ENCODE data around the gene PTCH1. TPM values are rescaled to one million over a fixed set of nuclear protein-coding genes. Genes with fewer than 3 reads are reported as not detected.

The PTCH1 gene
- total and polyA plus RNA-seq, 2 experiments from 2014 or later, result 21.4 to 34.1 TPM

DNA sequence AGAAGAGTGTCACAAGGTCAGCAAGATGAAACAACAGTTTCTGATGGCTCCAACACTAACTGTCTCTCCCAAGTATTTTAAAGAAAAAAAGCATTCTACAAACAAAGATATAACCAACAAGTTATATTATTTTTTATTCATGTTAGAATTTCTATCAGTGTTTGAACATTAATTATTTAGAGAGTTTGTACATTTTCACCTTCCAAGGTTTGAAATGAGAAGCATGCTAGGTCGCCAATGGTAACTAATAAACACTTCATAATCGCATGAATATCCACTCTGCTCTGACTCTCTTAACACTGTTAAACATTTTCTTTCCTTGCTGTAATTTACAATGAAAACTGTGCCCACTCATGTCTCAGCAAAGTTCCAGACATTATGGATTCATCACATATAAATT, 73.5 kb downstream of the PTCH1 start:
- no peak overlapping the region for H3K27ac ChIP-seq (ENCODE audit: low read depth)
- DNase-seq (ENCODE audit: low spot score), result no peak
- no peaks in the 10 kb centered on the region for H3K9me3 Mint-ChIP-seq
- H3K4me3 ChIP-seq, result no peak overlapping the region
- 0 out of 2 replicates have a peak, but pooled peaks cover 5% of the 10 kb centered on the region for H3F3A ChIP-seq (replicated peaks; ENCODE audit: low read depth)
- no peak overlapping the region for H3K27ac Mint-ChIP-seq
- H4K20me1 ChIP-seq (replicated peaks; ENCODE audit: insufficient read depth), result no peaks in the 10 kb centered on the region
- peaks cover 28% of the 10 kb centered on the region for H3K36me3 Mint-ChIP-seq (ENCODE audit: low read depth)
- no peaks in the 10 kb centered on the region for H3K27me3 ChIP-seq (ENCODE audit: insufficient read depth)
- no peaks in the 10 kb centered on the region for H3K79me2 ChIP-seq (replicated peaks; ENCODE audit: insufficient read depth)
- H2AFZ ChIP-seq, result no peak overlapping the region
- no peak for ATAC-seq
- H3K4me1 Mint-ChIP-seq, result peaks cover 16% of the 10 kb centered on the region
- no peak overlapping the region for H3K4me2 ChIP-seq
- peaks cover 2% of the 10 kb centered on the region for H3K27me3 Mint-ChIP-seq (ENCODE audit: insufficient read depth, low read depth, poor library complexity)
- H3K36me3 ChIP-seq (ENCODE audit: insufficient read depth), result peaks cover 22% of the 10 kb centered on the region
- no peaks in the 10 kb centered on the region; the same call in 1 of the 2 replicates for H3K4me1 ChIP-seq (ENCODE audit: insufficient read depth)
- H3K4me3 Mint-ChIP-seq, result no peak overlapping the region
- H3K9me2 ChIP-seq (ENCODE audit: insufficient read depth), result 0 out of 2 replicates have a peak, but pooled peaks cover 5% of the 10 kb centered on the region
- TF ChIP-seq POLR2AphosphoS5 (IDR thresholded peaks at IDR 0.05; ENCODE audit: low read depth) (no peak), CREB1 (CRISPR knock-in tag; IDR thresholded peaks at IDR 0.05; ENCODE audit: low read depth) (no peak), ZNF331 (CRISPR knock-in tag; IDR thresholded peaks at IDR 0.05; ENCODE audit: low read depth) (no peak), EZH2phosphoT487 (IDR thresholded peaks at IDR 0.05; ENCODE audit: unreplicated experiment) (no peak), JUNB (IDR thresholded peaks at IDR 0.05; ENCODE audit: unreplicated experiment) (no peak), NANOG (IDR thresholded peaks at IDR 0.05; ENCODE audit: borderline replicate concordance) (no peak), STAT1 (IDR thresholded peaks at IDR 0.05; ENCODE audit: unreplicated experiment) (no peak), ZNF114 (CRISPR knock-in tag; IDR thresholded peaks at IDR 0.05) (no peak), EZH2 (IDR thresholded peaks at IDR 0.05; ENCODE audit: low read depth, unreplicated experiment) (no peak)
- TF ChIP-seq, protein P1, sequence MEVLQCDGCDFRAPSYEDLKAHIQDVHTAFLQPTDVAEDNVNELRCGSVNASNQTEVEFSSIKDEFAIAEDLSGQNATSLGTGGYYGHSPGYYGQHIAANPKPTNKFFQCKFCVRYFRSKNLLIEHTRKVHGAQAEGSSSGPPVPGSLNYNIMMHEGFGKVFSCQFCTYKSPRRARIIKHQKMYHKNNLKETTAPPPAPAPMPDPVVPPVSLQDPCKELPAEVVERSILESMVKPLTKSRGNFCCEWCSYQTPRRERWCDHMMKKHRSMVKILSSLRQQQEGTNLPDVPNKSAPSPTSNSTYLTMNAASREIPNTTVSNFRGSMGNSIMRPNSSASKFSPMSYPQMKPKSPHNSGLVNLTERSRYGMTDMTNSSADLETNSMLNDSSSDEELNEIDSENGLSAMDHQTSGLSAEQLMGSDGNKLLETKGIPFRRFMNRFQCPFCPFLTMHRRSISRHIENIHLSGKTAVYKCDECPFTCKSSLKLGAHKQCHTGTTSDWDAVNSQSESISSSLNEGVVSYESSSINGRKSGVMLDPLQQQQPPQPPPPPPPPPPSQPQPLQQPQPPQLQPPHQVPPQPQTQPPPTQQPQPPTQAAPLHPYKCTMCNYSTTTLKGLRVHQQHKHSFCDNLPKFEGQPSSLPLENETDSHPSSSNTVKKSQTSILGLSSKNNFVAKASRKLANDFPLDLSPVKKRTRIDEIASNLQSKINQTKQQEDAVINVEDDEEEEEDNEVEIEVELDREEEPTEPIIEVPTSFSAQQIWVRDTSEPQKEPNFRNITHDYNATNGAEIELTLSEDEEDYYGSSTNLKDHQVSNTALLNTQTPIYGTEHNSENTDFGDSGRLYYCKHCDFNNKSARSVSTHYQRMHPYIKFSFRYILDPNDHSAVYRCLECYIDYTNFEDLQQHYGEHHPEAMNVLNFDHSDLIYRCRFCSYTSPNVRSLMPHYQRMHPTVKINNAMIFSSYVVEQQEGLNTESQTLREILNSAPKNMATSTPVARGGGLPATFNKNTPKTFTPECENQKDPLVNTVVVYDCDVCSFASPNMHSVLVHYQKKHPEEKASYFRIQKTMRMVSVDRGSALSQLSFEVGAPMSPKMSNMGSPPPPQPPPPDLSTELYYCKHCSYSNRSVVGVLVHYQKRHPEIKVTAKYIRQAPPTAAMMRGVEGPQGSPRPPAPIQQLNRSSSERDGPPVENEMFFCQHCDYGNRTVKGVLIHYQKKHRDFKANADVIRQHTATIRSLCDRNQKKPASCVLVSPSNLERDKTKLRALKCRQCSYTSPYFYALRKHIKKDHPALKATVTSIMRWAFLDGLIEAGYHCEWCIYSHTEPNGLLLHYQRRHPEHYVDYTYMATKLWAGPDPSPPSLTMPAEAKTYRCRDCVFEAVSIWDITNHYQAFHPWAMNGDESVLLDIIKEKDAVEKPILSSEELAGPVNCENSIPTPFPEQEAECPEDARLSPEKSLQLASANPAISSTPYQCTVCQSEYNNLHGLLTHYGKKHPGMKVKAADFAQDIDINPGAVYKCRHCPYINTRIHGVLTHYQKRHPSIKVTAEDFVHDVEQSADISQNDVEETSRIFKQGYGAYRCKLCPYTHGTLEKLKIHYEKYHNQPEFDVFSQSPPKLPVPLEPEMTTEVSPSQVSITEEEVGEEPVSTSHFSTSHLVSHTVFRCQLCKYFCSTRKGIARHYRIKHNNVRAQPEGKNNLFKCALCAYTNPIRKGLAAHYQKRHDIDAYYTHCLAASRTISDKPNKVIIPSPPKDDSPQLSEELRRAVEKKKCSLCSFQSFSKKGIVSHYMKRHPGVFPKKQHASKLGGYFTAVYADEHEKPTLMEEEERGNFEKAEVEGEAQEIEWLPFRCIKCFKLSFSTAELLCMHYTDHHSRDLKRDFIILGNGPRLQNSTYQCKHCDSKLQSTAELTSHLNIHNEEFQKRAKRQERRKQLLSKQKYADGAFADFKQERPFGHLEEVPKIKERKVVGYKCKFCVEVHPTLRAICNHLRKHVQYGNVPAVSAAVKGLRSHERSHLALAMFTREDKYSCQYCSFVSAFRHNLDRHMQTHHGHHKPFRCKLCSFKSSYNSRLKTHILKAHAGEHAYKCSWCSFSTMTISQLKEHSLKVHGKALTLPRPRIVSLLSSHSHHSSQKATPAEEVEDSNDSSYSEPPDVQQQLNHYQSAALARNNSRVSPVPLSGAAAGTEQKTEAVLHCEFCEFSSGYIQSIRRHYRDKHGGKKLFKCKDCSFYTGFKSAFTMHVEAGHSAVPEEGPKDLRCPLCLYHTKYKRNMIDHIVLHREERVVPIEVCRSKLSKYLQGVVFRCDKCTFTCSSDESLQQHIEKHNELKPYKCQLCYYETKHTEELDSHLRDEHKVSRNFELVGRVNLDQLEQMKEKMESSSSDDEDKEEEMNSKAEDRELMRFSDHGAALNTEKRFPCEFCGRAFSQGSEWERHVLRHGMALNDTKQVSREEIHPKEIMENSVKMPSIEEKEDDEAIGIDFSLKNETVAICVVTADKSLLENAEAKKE (CRISPR knock-in tag; IDR thresholded peaks at IDR 0.05), result no peak
- TF ChIP-seq, protein P2, sequence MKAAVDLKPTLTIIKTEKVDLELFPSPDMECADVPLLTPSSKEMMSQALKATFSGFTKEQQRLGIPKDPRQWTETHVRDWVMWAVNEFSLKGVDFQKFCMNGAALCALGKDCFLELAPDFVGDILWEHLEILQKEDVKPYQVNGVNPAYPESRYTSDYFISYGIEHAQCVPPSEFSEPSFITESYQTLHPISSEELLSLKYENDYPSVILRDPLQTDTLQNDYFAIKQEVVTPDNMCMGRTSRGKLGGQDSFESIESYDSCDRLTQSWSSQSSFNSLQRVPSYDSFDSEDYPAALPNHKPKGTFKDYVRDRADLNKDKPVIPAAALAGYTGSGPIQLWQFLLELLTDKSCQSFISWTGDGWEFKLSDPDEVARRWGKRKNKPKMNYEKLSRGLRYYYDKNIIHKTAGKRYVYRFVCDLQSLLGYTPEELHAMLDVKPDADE (IDR thresholded peaks at IDR 0.05), result no peak
- TF ChIP-seq, protein P3, sequence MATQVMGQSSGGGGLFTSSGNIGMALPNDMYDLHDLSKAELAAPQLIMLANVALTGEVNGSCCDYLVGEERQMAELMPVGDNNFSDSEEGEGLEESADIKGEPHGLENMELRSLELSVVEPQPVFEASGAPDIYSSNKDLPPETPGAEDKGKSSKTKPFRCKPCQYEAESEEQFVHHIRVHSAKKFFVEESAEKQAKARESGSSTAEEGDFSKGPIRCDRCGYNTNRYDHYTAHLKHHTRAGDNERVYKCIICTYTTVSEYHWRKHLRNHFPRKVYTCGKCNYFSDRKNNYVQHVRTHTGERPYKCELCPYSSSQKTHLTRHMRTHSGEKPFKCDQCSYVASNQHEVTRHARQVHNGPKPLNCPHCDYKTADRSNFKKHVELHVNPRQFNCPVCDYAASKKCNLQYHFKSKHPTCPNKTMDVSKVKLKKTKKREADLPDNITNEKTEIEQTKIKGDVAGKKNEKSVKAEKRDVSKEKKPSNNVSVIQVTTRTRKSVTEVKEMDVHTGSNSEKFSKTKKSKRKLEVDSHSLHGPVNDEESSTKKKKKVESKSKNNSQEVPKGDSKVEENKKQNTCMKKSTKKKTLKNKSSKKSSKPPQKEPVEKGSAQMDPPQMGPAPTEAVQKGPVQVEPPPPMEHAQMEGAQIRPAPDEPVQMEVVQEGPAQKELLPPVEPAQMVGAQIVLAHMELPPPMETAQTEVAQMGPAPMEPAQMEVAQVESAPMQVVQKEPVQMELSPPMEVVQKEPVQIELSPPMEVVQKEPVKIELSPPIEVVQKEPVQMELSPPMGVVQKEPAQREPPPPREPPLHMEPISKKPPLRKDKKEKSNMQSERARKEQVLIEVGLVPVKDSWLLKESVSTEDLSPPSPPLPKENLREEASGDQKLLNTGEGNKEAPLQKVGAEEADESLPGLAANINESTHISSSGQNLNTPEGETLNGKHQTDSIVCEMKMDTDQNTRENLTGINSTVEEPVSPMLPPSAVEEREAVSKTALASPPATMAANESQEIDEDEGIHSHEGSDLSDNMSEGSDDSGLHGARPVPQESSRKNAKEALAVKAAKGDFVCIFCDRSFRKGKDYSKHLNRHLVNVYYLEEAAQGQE (IDR thresholded peaks at IDR 0.05; ENCODE audit: unreplicated experiment), result no peak
- TF ChIP-seq, protein P4, sequence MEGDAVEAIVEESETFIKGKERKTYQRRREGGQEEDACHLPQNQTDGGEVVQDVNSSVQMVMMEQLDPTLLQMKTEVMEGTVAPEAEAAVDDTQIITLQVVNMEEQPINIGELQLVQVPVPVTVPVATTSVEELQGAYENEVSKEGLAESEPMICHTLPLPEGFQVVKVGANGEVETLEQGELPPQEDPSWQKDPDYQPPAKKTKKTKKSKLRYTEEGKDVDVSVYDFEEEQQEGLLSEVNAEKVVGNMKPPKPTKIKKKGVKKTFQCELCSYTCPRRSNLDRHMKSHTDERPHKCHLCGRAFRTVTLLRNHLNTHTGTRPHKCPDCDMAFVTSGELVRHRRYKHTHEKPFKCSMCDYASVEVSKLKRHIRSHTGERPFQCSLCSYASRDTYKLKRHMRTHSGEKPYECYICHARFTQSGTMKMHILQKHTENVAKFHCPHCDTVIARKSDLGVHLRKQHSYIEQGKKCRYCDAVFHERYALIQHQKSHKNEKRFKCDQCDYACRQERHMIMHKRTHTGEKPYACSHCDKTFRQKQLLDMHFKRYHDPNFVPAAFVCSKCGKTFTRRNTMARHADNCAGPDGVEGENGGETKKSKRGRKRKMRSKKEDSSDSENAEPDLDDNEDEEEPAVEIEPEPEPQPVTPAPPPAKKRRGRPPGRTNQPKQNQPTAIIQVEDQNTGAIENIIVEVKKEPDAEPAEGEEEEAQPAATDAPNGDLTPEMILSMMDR (conservative IDR thresholded peaks at IDR 0.05; ENCODE audit: low read depth in 2 of 2), result no peak

Data from GM23338 (cell line).